Activated T-cell treated with anti-CD3 and anti-CD28 coated beads, Interleukin-2, amount 50 U/mL, for 4 hours (primary cell): ENCODE results near the gene TPRX1. TPM values are rescaled to one million over a fixed set of nuclear protein-coding genes. Genes with fewer than 3 reads are reported as not detected.
"Not testable (repeated sequence)": the region's sequence is repeated elsewhere in the genome, so short reads cannot be mapped to it uniquely, and the experiment has no call there.

ENCODE experiments used
- ATAC-seq, 2 donors: fragments of 200-7000 bp; cut with Tn5 transposase; one replicate each; pipeline ENCODE4 v1.10.0; 2021
- DNase-seq: peaks from one replicate; pipeline ENCODE4 v3.0.0-alpha.2; 2020
- H3K27me3 Mint-ChIP-seq: one replicate; pipeline ENCODE4 v1.8.0; 2021; ENCODE audit warnings: low read depth, mixed read lengths
- H3K36me3 Mint-ChIP-seq: one replicate; pipeline ENCODE4 v1.8.0; 2022; ENCODE audit warnings: mixed read lengths; ENCODE audit not compliant: insufficient read depth
- H3K4me1 Mint-ChIP-seq: one replicate; pipeline ENCODE4 v1.8.0; 2021; ENCODE audit warnings: low read depth, mixed read lengths
- H3K4me3 Mint-ChIP-seq: one replicate; pipeline ENCODE4 v1.8.0; 2021; ENCODE audit warnings: mild to moderate bottlenecking, moderate library complexity, mixed read lengths
- H3K9me3 Mint-ChIP-seq: one replicate; pipeline ENCODE4 v1.8.0; 2021; ENCODE audit warnings: mixed read lengths
- total RNA-seq, 3 donors: library from RNA; stranded (reverse); gene quantifications; one replicate each; pipeline ENCODE4 v1.2.1, GENCODE V29; 2021

TPRX1 gene
- total RNA-seq = not detected

- not testable (repeated sequence) for H3K4me1 Mint-ChIP-seq, ATAC-seq, H3K27me3 Mint-ChIP-seq, DNase-seq, H3K36me3 Mint-ChIP-seq, H3K4me3 Mint-ChIP-seq, H3K9me3 Mint-ChIP-seq
Observed at GRCh38 chr19:47804451-47804850, at the start of gene TPRX1. TPRX1 (minus strand) TSS chr19:47804551; CDS start chr19:47804539, 12 bp downstream.

GRCh38 chr19:47853003-47853402 is 48.7 kb upstream of the TPRX1 start:
- H3K27me3 Mint-ChIP-seq = peaks cover 44% of the 10 kb centered on the region
- H3K9me3 Mint-ChIP-seq = no peaks in the 10 kb centered on the region
- DNase-seq (no peak), ATAC-seq (no peak)
- H3K4me1 Mint-ChIP-seq = peaks cover 9% of the 10 kb centered on the region
- no peak overlapping the region for H3K4me3 Mint-ChIP-seq
- no peaks in the 10 kb centered on the region for H3K36me3 Mint-ChIP-seq

GRCh38 chr19:47848823-47849473 is 44.6 kb upstream of the TPRX1 start:
- H3K9me3 Mint-ChIP-seq = no peaks in the 10 kb centered on the region
- ATAC-seq (no peak), DNase-seq (peak; percentile 14)
- peaks cover 7% of the 10 kb centered on the region for H3K4me1 Mint-ChIP-seq
- H3K36me3 Mint-ChIP-seq = no peaks in the 10 kb centered on the region
- H3K4me3 Mint-ChIP-seq = peak overlapping the region; percentile 38
- H3K27me3 Mint-ChIP-seq = peaks cover 53% of the 10 kb centered on the region

- Mint-ChIP-seq H3K27me3 (peaks cover 51% of the 10 kb centered on the region), H3K4me1 (peaks cover 7% of the 10 kb centered on the region), H3K36me3 (no peaks in the 10 kb centered on the region), H3K9me3 (no peaks in the 10 kb centered on the region), H3K4me3 (no peak overlapping the region)
- DNase-seq (no peak), ATAC-seq (no peak)
Observed at GRCh38 chr19:47848425-47848822, 44.1 kb upstream of the TPRX1 start.

GRCh38 chr19:47842941-47843340 is 38.6 kb upstream of the TPRX1 start:
- DNase-seq = no peak
- no peak for ATAC-seq
- H3K4me3 Mint-ChIP-seq = no peak overlapping the region
- no peaks in the 10 kb centered on the region for H3K4me1 Mint-ChIP-seq
- no peaks in the 10 kb centered on the region for H3K9me3 Mint-ChIP-seq
- H3K27me3 Mint-ChIP-seq = peaks cover 24% of the 10 kb centered on the region
- H3K36me3 Mint-ChIP-seq = no peaks in the 10 kb centered on the region

- DNase-seq = no peak
- no peaks in the 10 kb centered on the region for H3K4me1 Mint-ChIP-seq
Observed at GRCh38 chr19:47839913-47840312, 35.6 kb upstream of the TPRX1 start.

GRCh38 chr19:47839411-47839810 is 35.1 kb upstream of the TPRX1 start:
- no peaks in the 10 kb centered on the region for H3K9me3 Mint-ChIP-seq
- peaks cover 16% of the 10 kb centered on the region for H3K27me3 Mint-ChIP-seq
- no peaks in the 10 kb centered on the region for H3K36me3 Mint-ChIP-seq
- ATAC-seq (no peak), DNase-seq (no peak)
- H3K4me1 Mint-ChIP-seq = no peaks in the 10 kb centered on the region
- H3K4me3 Mint-ChIP-seq = no peak overlapping the region

More at GRCh38 chr19:47839913-47840312, 35.6 kb upstream of the TPRX1 start:
- H3K36me3 Mint-ChIP-seq = no peaks in the 10 kb centered on the region
- no peak for ATAC-seq
- H3K27me3 Mint-ChIP-seq = peaks cover 17% of the 10 kb centered on the region
- no peaks in the 10 kb centered on the region for H3K9me3 Mint-ChIP-seq
- H3K4me3 Mint-ChIP-seq = no peak overlapping the region

GRCh38 chr19:47836038-47836437 is 31.7 kb upstream of the TPRX1 start:
- ATAC-seq (no peak), DNase-seq (no peak)
- no peak overlapping the region for H3K4me3 Mint-ChIP-seq
- H3K4me1 Mint-ChIP-seq = no peaks in the 10 kb centered on the region
- peaks cover 5% of the 10 kb centered on the region for H3K27me3 Mint-ChIP-seq
- no peaks in the 10 kb centered on the region for H3K9me3 Mint-ChIP-seq
- no peaks in the 10 kb centered on the region for H3K36me3 Mint-ChIP-seq

- no peaks in the 10 kb centered on the region for H3K36me3 Mint-ChIP-seq
- no peaks in the 10 kb centered on the region for H3K9me3 Mint-ChIP-seq
- H3K4me3 Mint-ChIP-seq = no peak overlapping the region
- peaks cover 8% of the 10 kb centered on the region for H3K27me3 Mint-ChIP-seq
- DNase-seq = no peak
- no peak for ATAC-seq
- H3K4me1 Mint-ChIP-seq = no peaks in the 10 kb centered on the region
Observed at GRCh38 chr19:47832723-47833122, 28.4 kb upstream of the TPRX1 start.

- Mint-ChIP-seq H3K36me3 (no peaks in the 10 kb centered on the region), H3K4me1 (no peaks in the 10 kb centered on the region), H3K27me3 (peaks cover 7% of the 10 kb centered on the region), H3K4me3 (no peak overlapping the region), H3K9me3 (no peaks in the 10 kb centered on the region)
- ATAC-seq (no peak), DNase-seq (no peak)
Observed at GRCh38 chr19:47826800-47827199, 22.4 kb upstream of the TPRX1 start.

- Mint-ChIP-seq H3K4me3 (no peak overlapping the region), H3K4me1 (peaks cover 4% of the 10 kb centered on the region), H3K36me3 (no peaks in the 10 kb centered on the region), H3K27me3 (peaks cover 27% of the 10 kb centered on the region), H3K9me3 (no peaks in the 10 kb centered on the region)
- ATAC-seq = no peak
- no peak for DNase-seq
Observed at GRCh38 chr19:47824396-47824795, 20.0 kb upstream of the TPRX1 start.

- DNase-seq = no peak
- H3K4me1 Mint-ChIP-seq = peaks cover 4% of the 10 kb centered on the region
- peaks cover 41% of the 10 kb centered on the region for H3K27me3 Mint-ChIP-seq
Observed at GRCh38 chr19:47821460-47822020, 17.2 kb upstream of the TPRX1 start, which contains the start of gene CRX. CRX (plus strand) TSS chr19:47821937; CDS start chr19:47834444, 12,507 bp downstream.

GRCh38 chr19:47820410-47820809 is 16.1 kb upstream of the TPRX1 start:
- Mint-ChIP-seq H3K27me3 (peaks cover 41% of the 10 kb centered on the region), H3K4me3 (no peak overlapping the region), H3K9me3 (no peaks in the 10 kb centered on the region), H3K36me3 (no peaks in the 10 kb centered on the region), H3K4me1 (peaks cover 4% of the 10 kb centered on the region)
- no peak for ATAC-seq
- DNase-seq = no peak

More at GRCh38 chr19:47821460-47822020, 17.2 kb upstream of the TPRX1 start, which contains the start of gene CRX:
- Mint-ChIP-seq H3K4me3 (no peak within 1 kb of the TSS), H3K9me3 (no peaks in the 10 kb centered on the region), H3K36me3 (no peaks in the 10 kb centered on the region)
- ATAC-seq = no peak

GRCh38 chr19:47819858-47820257 is 15.5 kb upstream of the TPRX1 start:
- H3K9me3 Mint-ChIP-seq = no peaks in the 10 kb centered on the region
- ATAC-seq (no peak), DNase-seq (no peak)
- H3K36me3 Mint-ChIP-seq = no peaks in the 10 kb centered on the region
- no peak overlapping the region for H3K4me3 Mint-ChIP-seq
- H3K27me3 Mint-ChIP-seq = peaks cover 41% of the 10 kb centered on the region
- peaks cover 4% of the 10 kb centered on the region for H3K4me1 Mint-ChIP-seq

GRCh38 chr19:47818221-47818620 is 13.9 kb upstream of the TPRX1 start:
- H3K36me3 Mint-ChIP-seq = not testable (repeated sequence)

More at GRCh38 chr19:47818221-47818620, 13.9 kb upstream of the TPRX1 start:
- H3K4me1 Mint-ChIP-seq, H3K9me3 Mint-ChIP-seq, H3K4me3 Mint-ChIP-seq, ATAC-seq, DNase-seq: not testable (repeated sequence)
- peaks cover 44% of the 10 kb centered on the region for H3K27me3 Mint-ChIP-seq
